Cortex of kidney (tissue), 1 donor: ENCODE data around the gene NEMP1.
"Not testable (repeated sequence)": the region's sequence is repeated elsewhere in the genome, so short reads cannot be mapped to it uniquely, and the experiment has no call there.

Source experiments
- DNase-seq: peaks from one replicate; lab custom pipeline; 2025; lab: John Stamatoyannopoulos, UW

Gene NEMP1

DNA sequence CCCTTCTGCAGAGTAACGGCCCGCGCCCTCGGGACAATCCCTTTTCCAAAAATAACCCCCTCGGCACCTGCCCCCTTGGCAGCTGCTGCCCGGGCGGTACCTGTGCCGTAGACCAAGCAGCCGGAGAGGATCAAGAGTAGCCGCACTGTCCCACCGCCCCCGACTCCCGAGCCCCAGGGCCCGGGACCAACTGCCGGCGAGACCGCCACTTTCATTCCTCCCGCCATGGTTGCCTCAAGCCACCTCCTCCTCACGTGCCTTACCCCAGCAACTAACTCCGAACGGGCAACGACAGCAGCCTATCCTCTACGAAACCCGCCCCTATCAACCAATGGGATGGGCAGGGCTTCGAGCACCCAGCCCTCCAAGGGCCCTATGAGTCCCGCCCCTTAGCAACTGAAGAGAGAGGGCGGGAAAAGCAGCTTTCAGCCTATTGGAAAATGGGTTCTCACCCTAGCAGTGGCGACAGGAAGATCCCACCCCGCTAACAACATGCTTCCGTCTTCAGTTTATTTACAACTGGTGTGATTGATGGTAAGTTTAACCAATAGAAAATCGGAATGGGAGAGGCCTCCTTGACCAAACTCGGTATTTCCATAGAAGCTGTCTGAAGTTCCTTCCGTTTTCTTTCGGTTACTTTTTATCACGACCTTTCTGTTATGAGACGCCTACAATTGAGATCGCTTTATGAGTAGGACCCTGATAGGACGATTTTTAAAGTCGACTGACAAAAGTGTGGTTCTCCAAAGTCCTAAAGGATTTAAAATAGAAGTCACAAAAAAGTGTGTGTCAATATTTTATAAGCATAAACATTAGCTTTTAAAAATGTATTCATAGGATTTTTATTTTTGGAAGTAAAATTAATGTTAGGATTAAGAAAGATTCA is at the start of gene NEMP1:
Gene NEMP1 (minus strand): TSS at position 273 of the 886 bp plus-strand sequence. CDS start 46 bp downstream, at position 227.
- no peak for DNase-seq

- no peak for DNase-seq
Measured at GRCh38 chr12:57127726-57128518, 49.3 kb upstream of the NEMP1 start, which contains the start of gene LRP1. Gene LRP1, plus strand, starts transcription at chr12:57128483. Its CDS starts 482 bp downstream, at chr12:57128965.

- DNase-seq: no peak
Measured at GRCh38 chr12:57127101-57127725, 48.6 kb upstream of the NEMP1 start.

DNA sequence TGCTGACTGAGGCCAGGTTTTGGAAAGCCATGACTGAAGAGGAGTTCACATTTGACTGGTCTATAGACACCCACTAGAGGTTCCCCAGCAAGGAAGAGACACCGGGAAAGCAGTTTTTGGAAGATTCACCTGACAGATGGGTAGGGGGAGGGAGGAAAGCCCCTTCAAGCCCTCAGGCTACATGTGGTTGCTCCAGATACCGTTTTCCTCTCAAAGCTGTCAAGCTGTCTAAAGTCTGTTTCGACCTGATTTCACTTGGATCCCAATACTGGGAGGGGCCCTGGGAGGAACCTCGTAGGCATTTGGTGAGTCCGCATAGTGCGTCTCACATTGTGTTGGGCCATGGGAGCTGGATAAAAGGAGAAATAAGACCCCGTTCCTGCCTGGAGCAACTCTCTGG is 48.0 kb upstream of the NEMP1 start:
- no peak for DNase-seq

DNA sequence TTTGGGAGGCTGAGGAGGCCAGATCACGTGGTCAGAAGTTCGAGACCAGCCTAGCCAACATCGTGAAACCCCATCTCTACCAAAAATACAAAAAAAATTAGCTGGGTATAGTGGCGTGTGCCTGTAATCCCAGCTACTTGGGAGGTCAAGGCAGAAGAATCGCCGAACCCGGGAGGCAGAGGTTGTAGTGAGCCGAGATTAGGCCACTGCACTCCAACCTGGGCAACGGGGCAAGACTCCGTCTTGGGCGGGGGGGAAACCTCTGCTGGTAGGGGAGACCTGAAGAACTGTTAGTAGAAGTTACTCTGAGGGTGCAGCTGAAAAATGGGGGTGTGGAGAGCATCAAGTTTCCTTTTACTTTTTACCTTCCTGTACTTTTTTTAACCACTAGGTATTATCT is 47.5 kb upstream of the NEMP1 start:
- DNase-seq: no peak

DNA sequence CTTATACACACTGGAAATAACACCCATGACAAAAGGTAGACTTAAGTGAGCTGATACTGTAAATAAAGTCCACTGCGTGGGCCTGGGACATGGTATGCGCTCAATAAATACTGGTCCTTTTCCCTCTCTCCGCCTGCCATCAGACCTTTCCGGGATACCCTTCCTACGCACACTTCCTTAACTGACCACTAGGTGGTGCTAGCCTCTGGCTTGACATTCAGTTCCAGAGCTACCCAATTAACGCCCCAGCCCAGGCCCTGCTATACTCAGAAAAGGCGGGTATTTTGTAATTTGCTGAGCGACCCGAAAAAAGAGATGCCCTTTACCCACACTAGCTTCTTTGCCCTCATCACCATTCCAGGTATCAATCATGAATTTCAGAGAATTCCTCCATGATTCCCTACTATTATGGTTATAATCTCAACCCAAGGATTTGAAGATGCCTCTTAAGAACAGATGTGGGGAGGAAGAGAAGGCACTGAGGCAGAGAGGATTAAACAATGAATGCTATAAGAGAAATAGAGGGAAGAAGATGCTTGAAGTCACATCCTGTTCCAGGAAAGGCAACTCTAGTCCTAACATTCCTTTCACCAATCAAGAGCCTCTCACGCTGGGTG is 45.8 kb upstream of the NEMP1 start:
- no peak for DNase-seq

DNA sequence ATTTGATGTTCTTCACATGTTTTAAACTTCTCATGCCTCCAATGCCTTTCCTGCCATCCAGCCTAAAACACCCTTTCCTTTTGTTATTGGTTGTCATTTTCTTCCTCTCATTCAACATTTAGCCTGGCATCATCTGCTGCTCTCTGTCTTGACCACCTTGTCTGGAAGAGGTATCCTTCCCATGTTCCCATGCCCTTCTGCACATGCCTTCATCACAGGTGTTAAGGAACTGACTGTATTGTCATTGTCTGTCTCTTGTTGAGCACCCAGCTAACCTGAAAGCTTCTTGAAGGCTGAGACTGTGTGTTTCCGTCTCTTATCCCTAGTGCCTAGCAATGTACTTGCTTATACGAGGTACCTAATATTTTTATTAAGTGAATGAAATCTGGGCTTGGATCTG is 45.2 kb upstream of the NEMP1 start:
- DNase-seq: no peak

DNA sequence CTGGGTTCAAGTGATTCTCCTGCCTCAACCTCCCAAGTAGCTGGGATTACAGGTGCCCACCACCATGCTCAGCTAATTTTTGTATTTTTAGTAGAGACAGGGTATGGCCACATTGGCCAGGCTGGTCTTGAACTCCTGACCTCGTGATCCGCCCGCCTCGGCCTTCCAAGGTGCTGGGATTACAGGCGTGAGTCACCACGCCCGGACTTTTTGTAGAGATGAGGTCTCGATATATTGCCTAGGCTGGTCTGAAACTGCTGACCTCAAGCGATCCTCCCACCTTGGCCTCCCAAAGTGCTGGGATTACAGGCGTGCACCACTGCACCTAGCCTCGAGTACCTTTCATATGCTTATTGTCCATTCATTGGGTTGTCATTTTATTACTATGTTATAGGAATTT is 42.1 kb upstream of the NEMP1 start:
- not testable (repeated sequence) for DNase-seq

- DNase-seq: no peak
Measured at GRCh38 chr12:57119294-57120085, 40.9 kb upstream of the NEMP1 start.

DNA sequence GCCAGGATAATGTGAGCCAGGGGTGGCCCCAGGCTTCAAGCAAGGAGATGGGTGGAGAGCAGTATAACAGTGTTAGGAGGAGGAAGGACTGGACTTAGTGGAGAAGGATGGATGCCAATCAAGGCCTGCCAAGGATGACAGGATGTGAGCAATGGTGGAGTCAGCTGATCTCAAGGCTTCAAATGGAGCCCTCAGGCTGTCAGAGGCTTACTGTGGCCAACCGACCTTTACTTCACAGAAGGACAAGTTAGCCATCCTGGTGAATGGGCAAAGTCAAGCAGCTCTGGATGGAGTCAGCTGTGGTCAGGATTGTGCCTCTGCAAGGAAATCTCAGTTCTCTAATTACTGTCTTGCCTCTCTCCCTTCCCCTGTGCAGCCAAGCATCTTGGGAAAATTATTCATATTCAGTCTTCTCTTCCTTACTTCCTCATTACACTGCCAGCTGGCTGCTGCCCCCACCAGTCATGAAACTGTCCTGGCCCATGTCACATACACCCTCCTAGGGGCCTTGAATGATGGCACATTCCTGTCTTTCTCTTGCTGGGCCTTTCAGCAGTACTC is 40.2 kb upstream of the NEMP1 start:
- DNase-seq: no peak

GRCh38 chr12:57116580-57117281 is 38.1 kb upstream of the NEMP1 start:
- DNase-seq: no peak

DNA sequence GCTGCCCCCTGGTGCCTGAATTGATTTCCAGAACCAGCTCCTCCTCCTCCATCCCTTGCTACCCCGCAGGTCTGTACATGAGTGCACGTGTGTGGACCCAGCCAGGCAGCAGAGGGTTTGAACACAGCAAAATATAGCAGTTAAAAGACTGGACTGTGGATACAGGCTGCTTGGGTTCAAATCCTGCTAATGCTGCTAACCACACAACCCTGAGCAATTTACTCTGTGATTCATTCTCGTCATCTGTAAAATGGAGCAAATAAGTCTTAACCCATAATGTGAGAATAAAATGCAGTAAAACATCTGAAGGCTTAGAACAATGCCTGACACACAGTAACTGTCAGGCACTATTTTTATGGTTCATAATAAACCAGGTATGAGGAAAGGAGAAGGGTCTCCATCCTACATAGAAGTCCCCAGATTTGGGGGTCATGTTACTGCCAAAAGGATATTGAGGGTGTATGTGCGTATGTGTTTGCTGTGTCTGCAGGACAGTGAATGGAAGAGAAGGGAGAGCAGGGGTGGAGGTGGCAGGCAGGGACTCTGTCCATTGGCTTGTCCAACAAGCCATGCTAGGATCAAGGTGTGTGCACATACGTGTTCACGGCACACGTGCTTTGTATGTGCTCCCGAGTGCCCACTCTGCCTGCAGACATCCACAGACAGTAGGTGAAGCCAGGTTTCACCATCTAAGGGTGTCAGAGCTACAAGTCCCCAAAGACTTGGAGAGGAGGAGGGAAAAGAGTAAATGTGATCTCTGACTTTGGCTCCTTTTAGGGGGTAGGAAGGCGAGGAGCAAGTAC is 34.1 kb upstream of the NEMP1 start:
- no peak for DNase-seq

- DNase-seq: no peak
Measured at GRCh38 chr12:57111031-57111734, 32.6 kb upstream of the NEMP1 start, which contains the start of gene STAT6. Gene STAT6, minus strand, starts transcription at chr12:57111362. Its CDS starts 3,084 bp downstream, at chr12:57108278.

- no peak for DNase-seq
Measured at GRCh38 chr12:57110104-57111030, 31.8 kb upstream of the NEMP1 start.

DNA sequence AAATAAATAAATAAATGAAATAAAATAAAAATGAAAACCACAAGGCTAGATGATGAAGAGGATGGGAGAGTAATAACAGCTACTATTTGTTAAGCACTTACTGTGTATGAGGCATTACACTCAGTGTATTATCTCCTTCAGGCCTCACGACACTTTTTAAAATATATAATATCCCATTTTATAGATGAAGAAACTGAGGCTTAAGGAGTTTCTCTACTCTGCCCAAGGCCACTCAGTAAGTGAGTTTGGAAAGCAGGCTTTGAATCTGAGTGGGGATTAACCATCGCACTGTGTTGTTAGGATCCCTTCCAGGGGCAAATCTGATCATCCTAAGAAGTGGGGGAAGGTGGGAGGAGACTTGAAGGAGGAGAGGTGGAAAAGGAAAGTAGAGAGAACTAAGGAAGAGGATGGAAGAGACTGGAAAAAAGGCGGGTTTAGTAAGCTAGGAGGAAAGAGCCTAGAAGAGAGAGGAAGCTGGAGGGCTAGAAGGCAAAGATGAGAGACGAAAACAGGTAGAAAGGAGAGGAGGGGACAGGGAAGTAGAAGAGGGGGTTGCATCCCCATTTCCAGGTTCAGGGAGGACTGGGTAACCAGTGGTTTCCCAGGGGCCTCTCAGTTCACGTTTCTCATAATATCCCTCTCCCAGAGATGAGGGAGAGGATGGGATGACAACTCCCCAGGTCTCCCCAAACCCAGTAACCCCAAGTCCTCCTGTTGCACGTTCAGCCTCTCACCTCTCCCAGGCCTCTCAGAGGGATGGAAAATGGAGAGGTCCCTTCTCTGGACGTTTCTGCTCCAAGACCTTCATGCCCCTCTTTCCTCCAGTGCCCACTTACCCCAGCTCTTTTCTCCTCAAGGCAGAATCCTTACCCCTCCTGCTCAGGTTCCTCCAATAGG is 30.9 kb upstream of the NEMP1 start:
- no peak for DNase-seq

- no peak for DNase-seq
Measured at GRCh38 chr12:57107456-57108155, 29.0 kb upstream of the NEMP1 start.
